HG03460 (cell line): ENCODE results near the gene DNAJC18.
"Not testable (repeated sequence)": the region's sequence is repeated elsewhere in the genome, so short reads cannot be mapped to it uniquely, and the experiment has no call there.

Source experiments
- ATAC-seq: cut with Tn5 transposase; IDR thresholded peaks from one replicate; pipeline ENCODE4 v1.9.1; 2021; ENCODE audit not compliant: unreplicated experiment

Gene DNAJC18

DNA sequence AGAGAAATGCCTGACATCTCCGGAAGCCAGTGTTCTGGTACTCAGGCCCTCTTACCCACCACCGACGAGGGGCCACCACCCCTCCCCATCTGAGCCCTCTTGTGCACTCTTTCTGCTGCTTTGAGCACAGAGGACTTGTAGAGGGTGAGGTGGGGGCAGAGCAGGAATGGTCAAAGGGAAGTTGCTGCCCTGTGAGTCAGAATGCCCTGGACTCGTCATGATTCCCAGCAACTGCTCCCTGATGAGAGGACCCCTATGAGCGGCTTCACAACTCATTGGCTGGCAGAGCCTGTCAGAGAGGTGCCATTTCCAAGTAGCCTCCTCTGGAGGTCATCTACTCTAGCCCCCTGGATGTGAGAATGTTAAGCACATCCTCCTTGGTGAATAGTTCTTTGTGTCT, 22.4 kb upstream of the DNAJC18 start:
- ATAC-seq: no peak

DNA sequence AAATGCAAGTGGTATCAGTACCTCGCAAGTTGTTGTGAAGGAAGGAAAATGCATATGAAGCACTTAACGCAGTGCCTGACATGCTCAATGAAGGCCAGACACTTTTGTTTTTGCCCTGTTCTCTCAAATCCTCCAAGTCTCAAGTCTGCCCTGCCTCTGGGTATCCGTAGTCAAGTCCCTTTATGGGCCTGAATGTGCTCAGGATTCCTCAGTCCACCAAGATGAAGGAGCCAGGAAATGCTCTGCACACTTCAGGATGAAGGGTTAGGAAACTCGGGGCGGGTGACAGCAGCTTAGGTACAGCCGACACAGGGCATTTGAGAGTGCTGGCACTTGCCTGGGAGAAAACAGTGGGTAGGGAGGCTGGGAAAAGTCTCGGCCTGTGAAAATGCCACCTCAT, 21.9 kb upstream of the DNAJC18 start:
- ATAC-seq: no peak

DNA sequence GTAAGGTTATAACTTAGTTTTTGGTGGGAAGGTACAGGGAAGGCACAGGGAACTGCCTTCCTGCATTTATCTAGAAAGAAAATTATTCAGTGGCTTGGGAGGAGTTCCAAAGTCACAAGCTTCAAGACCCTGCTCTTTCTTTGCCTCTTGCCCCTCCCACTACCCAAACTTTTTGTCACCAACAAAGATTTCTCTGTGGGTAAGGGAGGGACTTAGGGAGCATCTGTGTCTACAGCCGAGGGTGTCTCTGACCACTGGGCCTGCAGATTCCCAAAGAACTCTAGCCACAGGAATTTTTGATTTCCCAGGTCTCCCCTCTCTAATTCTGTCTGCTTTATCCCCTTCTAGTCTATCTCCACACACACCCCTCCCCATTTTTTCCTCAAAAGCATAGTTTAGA, 21.1 kb upstream of the DNAJC18 start:
- no peak for ATAC-seq

DNA sequence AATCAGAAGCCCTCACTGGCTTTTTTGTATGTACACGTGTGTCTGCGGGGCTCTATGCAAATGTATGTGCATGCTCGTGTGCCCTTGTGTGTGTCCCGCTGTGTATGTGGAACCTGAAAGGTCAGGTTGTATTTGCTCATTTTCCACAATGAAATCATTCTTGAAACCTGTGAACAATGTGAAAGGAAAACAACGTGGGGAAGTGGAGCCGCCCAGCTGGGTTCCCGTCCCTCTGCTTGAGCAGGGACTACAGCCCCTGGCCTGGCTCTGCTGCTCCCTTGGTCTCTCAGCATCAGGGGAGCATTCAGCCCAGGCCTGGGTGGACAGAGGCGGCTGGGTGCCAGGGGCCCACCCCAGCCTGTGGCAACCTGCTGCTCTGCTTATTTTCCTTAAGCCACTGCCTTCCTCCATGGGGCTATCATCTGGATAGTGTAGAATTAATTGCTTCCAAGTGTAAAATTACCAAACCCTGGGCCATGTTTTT, 20.2 kb upstream of the DNAJC18 start:
- ATAC-seq: peak; percentile 25

DNA sequence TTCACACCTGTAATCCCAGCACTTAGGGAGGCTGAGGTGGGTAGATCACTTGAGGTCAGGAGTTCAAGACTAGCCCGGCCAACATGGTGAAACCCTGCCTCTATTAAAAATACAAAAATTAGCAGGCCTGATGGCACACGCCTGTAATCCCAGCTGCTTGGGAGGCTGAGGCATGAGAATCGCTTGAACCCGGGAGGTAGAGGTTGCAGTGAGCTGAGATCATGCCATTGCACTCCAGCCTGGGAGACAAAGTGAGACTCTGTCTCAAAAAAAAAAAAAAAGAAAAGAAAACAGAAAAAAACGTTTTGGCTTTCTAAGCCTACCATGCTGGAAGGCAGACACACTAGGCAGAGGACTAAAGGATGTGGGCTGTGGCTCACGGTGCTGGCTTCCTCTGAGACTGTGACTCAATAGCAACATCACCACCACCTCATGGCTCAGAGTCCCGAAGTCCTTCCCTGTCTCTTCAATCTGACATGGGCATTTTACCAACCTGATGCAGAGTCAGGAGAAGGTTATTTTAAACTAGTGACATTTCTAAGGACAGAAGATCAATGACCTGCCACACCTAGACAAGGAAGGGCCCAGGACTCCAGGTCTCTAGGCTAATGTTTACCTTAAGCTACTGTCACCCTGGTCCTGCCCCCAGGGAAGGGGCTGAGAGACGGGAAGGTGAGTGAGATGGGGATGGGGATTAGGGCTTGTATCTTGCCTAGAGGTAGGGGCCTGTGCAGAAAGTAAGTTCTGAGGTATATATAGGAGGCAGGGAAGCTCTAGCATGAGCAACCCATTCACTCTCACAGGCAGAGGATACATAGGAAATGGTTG, 19.5 kb upstream of the DNAJC18 start:
- peak; percentile 59 for ATAC-seq

DNA sequence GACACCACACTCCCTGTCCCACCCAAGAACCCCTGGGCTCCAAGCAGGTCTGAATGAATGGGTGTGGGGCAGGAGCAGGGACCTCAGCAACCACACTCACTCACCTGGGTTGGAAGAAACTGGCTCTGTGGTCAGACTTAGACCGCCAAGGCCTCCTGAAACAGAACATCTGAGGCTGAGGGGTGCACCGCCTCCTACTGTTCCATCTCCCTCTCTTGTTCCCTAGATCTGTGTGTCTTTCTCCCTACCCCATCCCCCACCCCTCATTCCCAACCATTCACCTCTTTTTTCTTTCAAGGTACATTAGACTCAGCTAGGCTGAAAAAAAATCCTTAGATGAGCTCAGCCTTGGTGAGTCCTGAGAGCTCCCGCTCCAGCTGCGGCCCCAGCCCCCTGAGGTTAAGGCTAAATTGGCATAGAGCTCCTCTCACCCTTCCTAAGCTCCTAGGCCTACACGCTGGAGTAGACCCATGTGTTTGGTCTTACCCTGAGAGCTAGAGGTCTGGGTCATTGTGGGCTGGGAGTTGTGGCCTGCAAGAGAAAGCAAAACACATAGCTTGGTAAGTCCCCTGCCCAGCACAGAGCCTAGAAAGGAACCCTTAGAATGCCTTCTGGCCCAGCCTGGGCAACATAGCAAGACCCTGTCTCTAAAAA, 18.5 kb upstream of the DNAJC18 start:
- ATAC-seq: no peak

DNA sequence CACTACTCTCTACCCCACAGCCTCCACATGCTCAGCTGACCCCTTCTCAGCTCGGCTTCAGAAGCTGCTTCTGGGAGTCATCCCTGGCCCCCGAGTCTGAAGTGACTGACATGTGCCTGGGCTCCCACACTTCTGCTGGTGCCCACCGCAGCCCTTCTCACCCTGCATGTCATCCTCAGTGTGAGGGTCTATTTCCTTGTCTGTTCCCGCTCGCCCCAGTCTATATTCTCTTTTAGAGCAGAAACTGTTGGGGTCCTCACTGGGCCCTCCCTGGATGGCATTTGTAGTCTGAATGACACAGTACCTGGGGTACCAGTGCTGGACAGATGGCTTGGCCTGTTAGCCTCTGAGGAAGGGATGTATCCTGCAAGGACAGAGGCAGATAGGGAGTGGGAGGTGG, 17.9 kb upstream of the DNAJC18 start:
- ATAC-seq: no peak

DNA sequence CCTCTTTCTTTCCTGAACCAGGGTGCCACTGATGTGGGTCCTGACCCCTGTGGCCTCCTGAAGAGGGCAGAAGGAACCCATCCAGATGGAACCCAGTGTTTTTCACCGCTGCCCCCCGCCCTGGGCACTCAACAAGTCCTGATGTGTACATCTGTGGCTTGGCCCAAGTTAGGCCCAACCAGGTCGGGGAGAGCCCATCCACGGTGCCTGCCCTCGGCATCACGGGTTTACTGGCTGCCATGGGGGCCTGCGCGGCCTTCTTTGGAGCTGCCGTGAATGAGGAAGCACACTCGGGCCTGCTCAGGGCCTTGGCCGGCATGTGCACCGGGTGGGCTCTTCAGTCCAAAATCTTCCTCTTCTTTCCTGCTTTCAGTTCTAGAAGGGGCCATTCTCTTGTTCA, 17.5 kb upstream of the DNAJC18 start:
- ATAC-seq: no peak

DNA sequence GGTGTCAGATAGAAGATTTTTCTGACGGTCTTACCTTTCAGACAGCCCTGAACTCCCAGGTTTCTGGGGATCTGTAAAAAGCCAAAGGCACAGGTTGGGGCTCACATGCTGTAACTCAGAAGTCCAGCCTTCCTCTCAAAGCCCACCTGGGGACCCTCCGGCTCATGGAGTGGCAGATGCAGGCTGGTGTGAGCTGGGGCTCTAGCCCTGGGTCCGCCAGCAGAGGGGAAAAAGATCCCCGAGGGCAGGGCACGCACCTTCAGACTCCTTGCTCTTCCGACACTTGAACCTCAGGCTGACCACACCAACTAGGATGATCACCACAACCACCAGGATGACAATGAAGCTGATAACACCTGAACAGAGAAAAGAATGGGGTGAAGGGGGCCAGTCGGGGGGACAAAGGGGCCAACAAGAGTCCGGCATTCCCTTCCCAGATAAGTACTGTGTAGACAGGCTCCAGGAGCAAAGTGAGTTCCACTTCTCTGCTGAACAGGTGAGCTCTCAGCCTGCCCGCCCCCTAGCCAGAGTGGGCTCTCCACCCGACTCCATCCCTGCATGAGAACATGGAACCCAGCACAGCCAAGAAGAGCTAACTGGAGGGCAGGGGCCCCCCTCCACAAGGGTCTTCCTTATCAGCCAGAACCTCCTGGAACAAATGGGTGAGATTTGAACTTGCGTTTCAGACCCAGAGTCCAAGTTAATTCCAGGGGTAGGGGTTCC, 15.4 kb upstream of the DNAJC18 start:
- ATAC-seq: no peak

DNA sequence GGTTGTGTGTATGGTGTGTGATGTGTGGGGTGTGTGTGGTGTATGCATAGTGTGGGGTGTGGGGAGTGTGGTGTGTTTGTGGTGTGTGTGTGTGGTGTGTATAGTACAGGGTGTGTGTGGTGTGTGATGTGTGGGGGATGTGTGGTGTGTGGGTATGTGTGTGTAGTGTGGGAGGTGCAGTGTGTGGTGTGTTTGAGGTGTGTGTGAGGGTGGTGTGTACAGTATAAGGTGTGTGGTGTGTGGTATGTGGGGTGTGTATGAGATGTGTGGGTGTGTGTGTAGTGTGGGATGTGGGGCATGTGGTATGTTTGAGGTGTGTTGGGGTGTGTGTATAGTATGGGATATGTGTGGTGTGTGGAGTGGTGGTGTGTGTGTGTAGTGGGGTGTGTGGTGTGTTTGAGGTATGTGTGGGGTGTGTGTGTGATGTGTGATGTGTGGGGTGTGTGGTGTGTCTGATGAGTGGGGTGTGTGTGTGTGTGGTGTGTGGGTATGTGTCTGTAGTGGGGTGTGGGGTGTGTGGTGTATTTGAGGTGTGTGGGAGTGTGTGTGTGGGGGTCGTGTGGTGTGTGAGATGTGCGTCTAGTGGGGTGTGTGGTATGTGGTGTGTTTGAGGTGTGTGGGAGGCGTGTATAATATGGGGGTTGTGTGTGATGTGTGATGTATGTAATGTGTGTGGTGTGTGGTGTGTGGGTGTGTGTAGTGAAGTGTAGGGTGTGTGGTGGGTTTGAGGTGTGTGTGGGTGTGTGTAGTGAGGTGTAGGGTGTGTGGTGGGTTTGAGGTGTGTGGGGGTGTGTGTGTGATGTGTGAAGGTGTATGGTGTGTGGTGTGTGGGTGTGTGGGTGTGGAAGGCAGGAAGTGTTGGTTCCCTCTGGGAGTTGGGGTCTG, 14.6 kb upstream of the DNAJC18 start:
- no peak for ATAC-seq

DNA sequence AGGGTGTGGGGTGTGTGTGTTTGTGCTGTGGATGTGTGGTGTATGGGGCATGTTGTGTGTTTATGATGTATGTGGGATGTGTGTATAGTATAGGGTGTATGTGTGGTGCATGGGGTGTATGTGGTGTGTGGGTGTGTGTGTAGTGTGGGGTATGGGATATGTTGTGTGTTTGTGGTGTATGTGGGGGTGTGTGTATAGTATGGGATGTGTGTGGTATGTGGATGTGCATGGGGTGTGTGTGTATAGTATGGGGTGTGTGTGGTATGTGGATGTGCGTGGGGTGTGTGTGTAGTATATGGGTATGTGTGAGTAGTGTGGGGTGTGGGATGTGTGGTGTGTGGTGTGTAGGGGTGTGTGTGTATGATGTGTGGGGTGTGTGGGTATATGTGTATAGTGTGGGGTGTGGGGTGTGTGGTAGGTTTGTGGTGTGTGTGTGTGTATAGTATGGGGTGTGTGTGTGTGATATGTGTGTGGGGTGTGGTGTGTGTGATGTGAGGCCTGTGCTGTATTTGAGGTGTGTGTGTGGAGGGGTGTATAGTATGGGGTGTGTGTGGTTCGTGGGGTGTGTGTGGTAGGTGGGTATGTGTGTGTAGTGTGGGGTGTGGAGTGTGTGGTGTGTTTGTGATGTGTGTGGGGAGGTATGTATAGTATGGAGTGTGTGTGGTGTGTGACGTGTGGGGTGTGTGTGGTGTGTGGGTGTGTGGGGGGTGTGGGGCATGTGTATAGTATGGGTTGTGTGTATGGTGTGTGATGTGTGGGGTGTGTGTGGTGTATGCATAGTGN, 12.7 kb upstream of the DNAJC18 start:
- no peak for ATAC-seq

DNA sequence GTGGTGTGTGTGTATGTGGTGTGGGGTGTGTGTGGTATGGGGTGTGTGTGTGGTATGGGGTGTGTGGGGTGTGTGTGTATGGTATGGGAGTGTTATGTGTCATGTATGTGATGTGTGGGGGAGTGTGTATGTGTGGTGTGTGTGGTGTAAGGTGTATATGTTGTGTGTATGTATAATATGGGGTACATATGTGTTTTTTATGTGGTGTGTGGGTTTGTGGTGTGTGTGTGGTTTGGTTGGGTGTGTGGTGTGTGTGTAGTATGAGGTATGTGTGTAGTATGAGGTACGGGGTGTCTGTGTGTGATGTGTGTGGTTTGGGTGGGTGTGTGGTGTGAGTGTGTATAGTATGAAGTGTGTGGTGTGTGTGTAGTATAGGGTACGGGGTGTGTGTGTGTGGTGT, 11.9 kb upstream of the DNAJC18 start:
- no peak for ATAC-seq

DNA sequence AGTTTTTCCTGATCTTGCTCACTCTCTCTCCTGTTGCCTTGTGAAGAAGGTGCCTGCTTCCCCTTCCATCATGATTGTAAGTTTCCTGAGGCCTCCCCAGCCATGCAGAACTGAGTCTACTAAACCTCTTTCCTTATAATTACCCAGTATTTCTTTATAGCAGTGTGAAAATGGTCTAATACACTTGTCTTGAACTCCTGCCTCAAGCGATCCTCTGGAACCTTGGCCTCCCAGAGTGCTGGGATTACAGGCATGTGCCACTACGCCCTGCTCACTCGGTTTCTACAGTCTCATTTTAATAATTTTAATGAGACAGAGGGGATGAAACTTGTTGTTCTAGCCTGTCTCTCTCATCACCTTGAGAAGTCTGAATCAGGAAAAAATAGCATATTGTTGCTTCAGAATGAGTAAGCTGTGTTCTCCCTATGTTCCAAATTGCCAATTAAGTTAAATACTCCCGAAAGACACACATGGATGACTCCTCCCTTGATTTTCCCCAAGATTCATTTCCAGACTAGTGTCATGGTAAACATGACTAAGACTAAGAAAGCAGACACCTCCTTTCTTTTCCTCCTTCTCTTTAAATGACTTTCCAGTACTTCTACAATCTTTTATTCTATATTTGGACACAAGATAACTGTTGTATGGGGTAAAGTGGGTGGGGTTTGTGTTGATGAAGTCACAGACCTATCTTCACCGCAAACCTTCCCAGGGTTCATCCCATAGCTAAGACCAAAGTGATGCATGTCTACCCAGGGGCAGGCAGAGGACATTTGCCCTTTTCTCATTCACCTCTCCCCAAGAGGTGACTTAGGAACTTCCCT, 7.8 kb upstream of the DNAJC18 start:
- no peak for ATAC-seq

DNA sequence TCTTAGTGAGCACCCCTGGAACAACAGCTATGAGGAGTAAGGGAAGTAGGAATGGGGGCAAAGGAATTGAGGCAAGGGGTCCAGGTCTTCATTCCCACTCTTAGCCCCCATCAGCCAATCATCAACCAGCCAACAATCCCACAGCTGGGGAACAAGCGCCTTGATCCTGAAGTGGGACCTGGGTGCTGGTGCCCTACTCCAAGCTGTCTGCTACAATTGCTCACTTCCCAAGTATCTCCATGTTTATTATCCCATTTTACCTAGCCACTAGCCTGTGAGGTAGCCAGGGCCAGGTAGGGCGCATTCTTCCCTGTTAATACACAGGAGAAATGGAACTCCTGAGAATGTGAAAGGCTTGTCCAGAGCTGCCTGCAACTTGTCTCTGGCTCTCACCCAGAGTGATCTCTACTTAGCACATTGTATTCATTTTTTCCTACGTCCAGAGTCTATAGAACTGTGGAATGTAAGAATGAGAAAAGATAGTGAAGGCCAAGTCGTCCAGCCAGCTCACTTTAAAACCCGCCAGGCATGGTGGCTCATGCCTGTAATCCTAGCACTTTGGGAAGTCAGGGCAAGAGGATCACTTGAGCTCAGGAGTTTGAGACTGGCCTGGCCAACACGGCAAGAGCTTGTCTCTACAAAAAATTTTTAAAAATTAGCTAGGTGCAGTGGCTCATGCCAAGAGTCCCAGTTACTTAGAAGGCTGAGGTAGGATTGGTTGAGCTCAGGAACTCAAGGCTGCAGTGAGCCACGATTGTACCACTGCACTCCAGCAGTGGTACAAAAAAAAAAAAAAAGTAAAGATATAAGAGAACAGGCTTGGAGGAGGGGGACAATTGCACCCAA, 6.2 kb upstream of the DNAJC18 start:
- no peak for ATAC-seq

DNA sequence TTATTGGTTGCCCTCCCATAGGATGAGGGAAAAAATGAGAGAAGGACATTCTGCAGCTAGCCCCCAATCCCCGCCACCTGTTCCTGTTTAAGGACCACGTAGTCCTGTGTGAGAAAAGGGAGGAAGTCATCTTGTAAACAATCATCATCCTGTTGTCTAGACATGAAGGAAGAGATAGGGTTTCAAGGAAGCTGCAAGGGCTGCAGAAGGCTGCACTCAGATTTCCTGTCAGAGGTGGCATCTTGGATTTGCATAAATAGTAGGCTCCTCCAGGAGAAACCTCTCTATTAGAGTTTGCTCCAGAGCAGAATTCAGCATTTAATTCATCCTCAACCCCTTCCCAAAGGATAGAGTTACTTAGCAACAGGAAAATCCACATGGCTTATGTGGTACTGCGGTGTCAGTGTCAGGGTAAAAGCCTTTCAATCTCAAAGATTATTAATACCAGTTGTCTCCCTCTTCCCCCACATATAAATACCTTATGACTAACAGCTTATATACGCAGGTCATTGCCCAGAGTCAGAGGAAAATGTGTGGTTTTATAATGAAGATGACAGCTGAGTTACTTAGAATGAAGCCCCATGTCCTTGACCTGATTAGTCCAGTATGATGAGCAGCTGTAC, 4.6 kb upstream of the DNAJC18 start:
- no peak for ATAC-seq

DNA sequence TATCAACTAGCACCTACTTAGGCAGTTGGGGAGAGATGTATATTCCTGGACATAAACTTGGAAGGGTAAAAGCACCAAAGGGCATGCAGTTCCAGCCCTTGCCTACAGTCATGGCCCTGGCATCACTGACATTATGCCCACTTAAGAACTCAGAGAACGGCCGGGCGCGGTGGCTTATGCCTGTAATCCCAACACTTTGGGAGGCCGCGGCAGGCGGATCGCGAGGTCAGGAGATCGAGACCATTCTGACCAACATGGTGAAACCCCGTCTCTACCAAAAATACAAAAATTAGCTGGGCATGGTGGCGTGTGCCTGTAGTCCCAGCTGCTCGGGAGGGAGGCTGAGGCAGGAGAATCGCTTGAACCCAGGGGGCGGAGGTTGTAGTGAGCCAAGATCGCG, 1.1 kb upstream of the DNAJC18 start:
- not testable (repeated sequence) for ATAC-seq

DNA sequence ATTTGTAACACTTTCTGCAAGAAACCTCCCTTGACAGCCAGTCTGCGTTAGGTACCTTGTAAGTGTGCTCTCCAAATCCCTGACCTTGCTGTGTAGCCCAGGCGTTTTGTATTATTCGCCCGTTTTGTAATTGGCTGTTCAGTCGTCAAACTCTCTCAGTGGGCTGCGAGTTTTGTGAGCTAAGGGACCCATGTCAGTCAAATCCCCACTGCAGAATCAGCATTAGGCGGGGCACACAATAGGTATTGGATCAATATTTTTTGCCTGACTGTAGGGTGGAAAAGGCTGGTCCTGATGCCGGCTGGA, 665 bp downstream of the DNAJC18 start:
- no peak for ATAC-seq

DNA sequence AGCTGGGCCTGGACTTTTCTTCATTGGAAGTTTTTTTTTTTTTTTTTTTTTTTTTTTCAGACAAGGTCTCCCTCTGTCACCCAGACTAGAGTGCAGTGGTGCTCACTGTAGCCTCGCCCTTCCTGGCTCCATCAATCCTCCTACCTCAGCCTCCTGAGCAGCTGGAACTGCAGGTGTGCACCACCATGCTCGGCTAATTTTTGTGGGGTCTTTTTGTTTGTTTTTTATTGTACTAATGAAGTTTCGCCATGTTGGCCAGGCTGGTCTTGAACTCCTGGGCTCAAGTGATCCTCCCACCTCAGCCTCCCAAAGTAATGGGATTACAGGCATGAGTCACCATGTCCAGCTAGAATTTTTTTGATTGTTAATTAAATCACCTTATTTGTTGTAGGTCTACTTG, 3.6 kb downstream of the DNAJC18 start:
- ATAC-seq: no peak
